ENCODE measurements around the gene IQCC.

Gene IQCC

GRCh38 chr1:32192220-32192948, 13.1 kb upstream of the IQCC start:
- Histone ChIP-seq H3K27ac (replicated peaks) (no peak overlapping the region), H3K4me3 (replicated peaks; ENCODE audit: insufficient read depth, low read length) (no peak overlapping the region), H3K27me3 (ENCODE audit: insufficient read depth, poor library complexity, severe bottlenecking) (no peaks in the 10 kb centered on the region)
- TF ChIP-seq SPI1 (IDR thresholded peaks at IDR 0.05; ENCODE audit: borderline replicate concordance, low read depth) (no peak), POLR2AphosphoS5 (IDR thresholded peaks at IDR 0.05; ENCODE audit: low read depth) (no peak), GABPA (IDR thresholded peaks at IDR 0.05; ENCODE audit: low read depth) (no peak)
- DNase-seq (ENCODE audit: low read depth in 1 of 2, low spot score in 1 of 2): no peak

GRCh38 chr1:32194984-32195383, 10.5 kb upstream of the IQCC start:
- no peak for TF ChIP-seq REST (IDR thresholded peaks at IDR 0.05; ENCODE audit: insufficient replicate concordance, low read depth)
- TF ChIP-seq POLR2AphosphoS5 (IDR thresholded peaks at IDR 0.05; ENCODE audit: low read depth): no peak
- TF ChIP-seq SPI1 (IDR thresholded peaks at IDR 0.05; ENCODE audit: borderline replicate concordance, low read depth): no peak
- TF ChIP-seq CTCF (IDR thresholded peaks at IDR 0.05; ENCODE audit: insufficient read depth, low read length): no peak
- TF ChIP-seq GABPA (IDR thresholded peaks at IDR 0.05; ENCODE audit: low read depth): no peak
- no peaks in the 10 kb centered on the region for H3K27me3 ChIP-seq (ENCODE audit: insufficient read depth, poor library complexity, severe bottlenecking)
- no peak overlapping the region for H3K4me3 ChIP-seq (replicated peaks; ENCODE audit: insufficient read depth, low read length)
- H3K27ac ChIP-seq (replicated peaks): no peak overlapping the region
- no peak for DNase-seq (ENCODE audit: low read depth in 1 of 2, low spot score in 1 of 2)

- Histone ChIP-seq H3K27me3 (ENCODE audit: insufficient read depth, poor library complexity, severe bottlenecking) (no peaks in the 10 kb centered on the region), H3K4me3 (replicated peaks; ENCODE audit: insufficient read depth, low read length) (no peak overlapping the region), H3K27ac (replicated peaks) (no peak overlapping the region)
- no peak for DNase-seq (ENCODE audit: low read depth in 1 of 2, low spot score in 1 of 2)
- TF ChIP-seq POLR2AphosphoS5 (IDR thresholded peaks at IDR 0.05; ENCODE audit: low read depth) (no peak), REST (IDR thresholded peaks at IDR 0.05; ENCODE audit: insufficient replicate concordance, low read depth) (no peak), SPI1 (IDR thresholded peaks at IDR 0.05; ENCODE audit: borderline replicate concordance, low read depth) (no peak), CTCF (IDR thresholded peaks at IDR 0.05; ENCODE audit: insufficient read depth, low read length) (no peak), GABPA (IDR thresholded peaks at IDR 0.05; ENCODE audit: low read depth) (no peak)
These were observed 9.9 kb upstream of the IQCC start for GRCh38 chr1:32195531-32195930.

GRCh38 chr1:32195972-32196823, 9.3 kb upstream of the IQCC start:
- Histone ChIP-seq H3K4me3 (replicated peaks; ENCODE audit: insufficient read depth, low read length) (no peak overlapping the region), H3K27ac (replicated peaks) (no peak overlapping the region), H3K27me3 (ENCODE audit: insufficient read depth, poor library complexity, severe bottlenecking) (no peaks in the 10 kb centered on the region)
- TF ChIP-seq SPI1 (IDR thresholded peaks at IDR 0.05; ENCODE audit: borderline replicate concordance, low read depth): no peak
- TF ChIP-seq GABPA (IDR thresholded peaks at IDR 0.05; ENCODE audit: low read depth): no peak
- no peak for TF ChIP-seq REST (IDR thresholded peaks at IDR 0.05; ENCODE audit: insufficient replicate concordance, low read depth)
- TF ChIP-seq CTCF (IDR thresholded peaks at IDR 0.05; ENCODE audit: insufficient read depth, low read length): no peak
- no peak for TF ChIP-seq POLR2AphosphoS5 (IDR thresholded peaks at IDR 0.05; ENCODE audit: low read depth)
- no peak for DNase-seq (ENCODE audit: low read depth in 1 of 2, low spot score in 1 of 2)

All from HL-60 (cell line).